ENCODE results near the gene FASN. TPM values are rescaled to one million over a fixed set of nuclear protein-coding genes. Genes with fewer than 3 reads are reported as not detected.

FASN gene
- polyA plus RNA-seq, 3 donors, result 32.1 to 58.6 (median 50.4) TPM

GRCh38 chr17:82105882-82106687 is 8.0 kb upstream of the FASN start:
- DNase-seq (ENCODE audit: extremely low read depth in 1 of 11, low read depth in 9 of 11, low spot score in 4 of 11), result peak in 2 of 11 donors; percentile 25 to 29

- DNase-seq (ENCODE audit: extremely low read depth in 1 of 11, low read depth in 9 of 11, low spot score in 4 of 11), result no peak
Measured at GRCh38 chr17:82105417-82105881, 7.4 kb upstream of the FASN start.

- DNase-seq (ENCODE audit: extremely low read depth in 1 of 11, low read depth in 9 of 11, low spot score in 4 of 11), result no peak
Measured at GRCh38 chr17:82104797-82105416, 6.9 kb upstream of the FASN start.

- peak in 5 of 11 donors; percentile 33 to 68 (median 46) for DNase-seq (ENCODE audit: extremely low read depth in 1 of 11, low read depth in 9 of 11, low spot score in 4 of 11)
Measured at GRCh38 chr17:82103553-82104451, 5.8 kb upstream of the FASN start.

- DNase-seq (ENCODE audit: extremely low read depth in 1 of 11, low read depth in 9 of 11, low spot score in 4 of 11), result no peak
Measured at GRCh38 chr17:82101767-82102679, 4.0 kb upstream of the FASN start.

GRCh38 chr17:82101301-82101715 is 3.3 kb upstream of the FASN start:
- DNase-seq (ENCODE audit: extremely low read depth in 1 of 11, low read depth in 9 of 11, low spot score in 4 of 11), result no peak

- DNase-seq (ENCODE audit: extremely low read depth in 1 of 11, low read depth in 9 of 11, low spot score in 4 of 11), result no peak
Measured at GRCh38 chr17:82100502-82101298, 2.7 kb upstream of the FASN start.

GRCh38 chr17:82098939-82099763 is 1.1 kb upstream of the FASN start:
- DNase-seq (ENCODE audit: extremely low read depth in 1 of 11, low read depth in 9 of 11, low spot score in 4 of 11), result no peak

GRCh38 chr17:82097919-82098168 is 192 bp downstream of the FASN start:
- DNase-seq (ENCODE audit: extremely low read depth in 1 of 11, low read depth in 9 of 11, low spot score in 4 of 11), result no peak

- DNase-seq (ENCODE audit: extremely low read depth in 1 of 11, low read depth in 9 of 11, low spot score in 4 of 11), result no peak
Measured at GRCh38 chr17:82097184-82097918, 685 bp downstream of the FASN start.

- no peak for DNase-seq (ENCODE audit: extremely low read depth in 1 of 11, low read depth in 9 of 11, low spot score in 4 of 11)
Measured at GRCh38 chr17:82096709-82097183, 1.3 kb downstream of the FASN start.

GRCh38 chr17:82095777-82096708 is 2.0 kb downstream of the FASN start:
- no peak for DNase-seq (ENCODE audit: extremely low read depth in 1 of 11, low read depth in 9 of 11, low spot score in 4 of 11)

- no peak for DNase-seq (ENCODE audit: extremely low read depth in 1 of 11, low read depth in 9 of 11, low spot score in 4 of 11)
Measured at GRCh38 chr17:82094931-82095776, 2.9 kb downstream of the FASN start.

- DNase-seq (ENCODE audit: extremely low read depth in 1 of 11, low read depth in 9 of 11, low spot score in 4 of 11), result no peak
Measured at GRCh38 chr17:82092995-82093751, 4.9 kb downstream of the FASN start.

Measured in renal cortex interstitium (tissue), 11 donors.